ENCODE data around the gene ZC3H12C. TPM values are rescaled to one million over a fixed set of nuclear protein-coding genes. Genes with fewer than 3 reads are reported as not detected.

Gene ZC3H12C
- total and polyA plus RNA-seq, 10 of the 15 experiments (the other 5 are each of a cell fraction or from before 2014, with no cell fraction given): 0.31 to 31.0 (median 3.7) TPM

DNA sequence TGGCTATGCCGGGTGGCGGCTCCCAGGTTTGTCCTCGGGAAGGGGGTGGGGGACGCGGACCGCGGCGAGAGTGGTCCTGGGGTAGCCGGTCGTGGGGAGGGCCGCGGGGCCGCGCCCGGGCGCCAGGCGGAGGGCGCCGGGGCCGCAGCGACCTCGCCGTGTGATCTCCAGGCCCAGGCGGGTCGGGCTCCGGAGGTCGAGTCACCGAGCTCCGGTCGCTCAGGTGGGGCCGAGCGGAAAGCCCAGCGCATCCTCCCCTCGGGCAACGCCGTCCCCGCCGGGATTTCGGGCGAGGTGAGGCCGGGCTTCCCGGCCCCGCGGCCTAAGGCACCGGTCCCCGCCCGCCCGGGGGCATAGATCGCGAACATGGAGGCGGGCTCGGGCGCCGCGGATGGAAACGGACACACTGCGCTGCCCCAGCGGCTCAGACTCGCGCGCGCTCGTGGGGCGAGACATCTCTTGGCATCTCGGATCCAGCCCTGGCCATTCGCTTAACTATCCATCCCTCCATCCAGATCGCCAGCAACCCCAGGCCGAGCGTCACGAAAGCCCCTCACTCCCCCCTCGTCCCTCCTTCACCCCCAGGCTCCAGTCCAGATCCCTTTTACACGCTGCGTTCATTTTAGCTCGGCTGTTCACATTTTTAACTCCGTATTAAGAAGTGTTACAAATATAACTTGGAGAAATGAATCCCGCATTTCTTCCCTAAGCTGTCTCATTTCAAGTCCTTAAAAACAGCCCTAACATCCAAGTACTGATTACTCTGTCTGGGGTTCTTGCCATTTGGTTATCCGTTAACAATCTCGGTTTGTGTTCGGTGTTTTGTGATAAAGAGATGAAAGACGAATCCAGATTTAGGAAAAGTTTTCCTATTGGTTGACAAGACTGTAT is 460 bp downstream of the ZC3H12C start (continued):
- TF ChIP-seq, protein P1, sequence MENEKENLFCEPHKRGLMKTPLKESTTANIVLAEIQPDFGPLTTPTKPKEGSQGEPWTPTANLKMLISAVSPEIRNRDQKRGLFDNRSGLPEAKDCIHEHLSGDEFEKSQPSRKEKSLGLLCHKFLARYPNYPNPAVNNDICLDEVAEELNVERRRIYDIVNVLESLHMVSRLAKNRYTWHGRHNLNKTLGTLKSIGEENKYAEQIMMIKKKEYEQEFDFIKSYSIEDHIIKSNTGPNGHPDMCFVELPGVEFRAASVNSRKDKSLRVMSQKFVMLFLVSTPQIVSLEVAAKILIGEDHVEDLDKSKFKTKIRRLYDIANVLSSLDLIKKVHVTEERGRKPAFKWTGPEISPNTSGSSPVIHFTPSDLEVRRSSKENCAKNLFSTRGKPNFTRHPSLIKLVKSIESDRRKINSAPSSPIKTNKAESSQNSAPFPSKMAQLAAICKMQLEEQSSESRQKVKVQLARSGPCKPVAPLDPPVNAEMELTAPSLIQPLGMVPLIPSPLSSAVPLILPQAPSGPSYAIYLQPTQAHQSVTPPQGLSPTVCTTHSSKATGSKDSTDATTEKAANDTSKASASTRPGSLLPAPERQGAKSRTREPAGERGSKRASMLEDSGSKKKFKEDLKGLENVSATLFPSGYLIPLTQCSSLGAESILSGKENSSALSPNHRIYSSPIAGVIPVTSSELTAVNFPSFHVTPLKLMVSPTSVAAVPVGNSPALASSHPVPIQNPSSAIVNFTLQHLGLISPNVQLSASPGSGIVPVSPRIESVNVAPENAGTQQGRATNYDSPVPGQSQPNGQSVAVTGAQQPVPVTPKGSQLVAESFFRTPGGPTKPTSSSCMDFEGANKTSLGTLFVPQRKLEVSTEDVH (IDR thresholded peaks at IDR 0.05; ENCODE audit: low read depth, partially characterized antibody): no peak
- TF ChIP-seq, protein P2, sequence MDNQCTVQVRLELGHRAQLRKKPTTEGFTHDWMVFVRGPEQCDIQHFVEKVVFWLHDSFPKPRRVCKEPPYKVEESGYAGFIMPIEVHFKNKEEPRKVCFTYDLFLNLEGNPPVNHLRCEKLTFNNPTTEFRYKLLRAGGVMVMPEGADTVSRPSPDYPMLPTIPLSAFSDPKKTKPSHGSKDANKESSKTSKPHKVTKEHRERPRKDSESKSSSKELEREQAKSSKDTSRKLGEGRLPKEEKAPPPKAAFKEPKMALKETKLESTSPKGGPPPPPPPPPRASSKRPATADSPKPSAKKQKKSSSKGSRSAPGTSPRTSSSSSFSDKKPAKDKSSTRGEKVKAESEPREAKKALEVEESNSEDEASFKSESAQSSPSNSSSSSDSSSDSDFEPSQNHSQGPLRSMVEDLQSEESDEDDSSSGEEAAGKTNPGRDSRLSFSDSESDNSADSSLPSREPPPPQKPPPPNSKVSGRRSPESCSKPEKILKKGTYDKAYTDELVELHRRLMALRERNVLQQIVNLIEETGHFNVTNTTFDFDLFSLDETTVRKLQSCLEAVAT (IDR thresholded peaks at IDR 0.05): peak; percentile 97
- TF ChIP-seq, protein P3, sequence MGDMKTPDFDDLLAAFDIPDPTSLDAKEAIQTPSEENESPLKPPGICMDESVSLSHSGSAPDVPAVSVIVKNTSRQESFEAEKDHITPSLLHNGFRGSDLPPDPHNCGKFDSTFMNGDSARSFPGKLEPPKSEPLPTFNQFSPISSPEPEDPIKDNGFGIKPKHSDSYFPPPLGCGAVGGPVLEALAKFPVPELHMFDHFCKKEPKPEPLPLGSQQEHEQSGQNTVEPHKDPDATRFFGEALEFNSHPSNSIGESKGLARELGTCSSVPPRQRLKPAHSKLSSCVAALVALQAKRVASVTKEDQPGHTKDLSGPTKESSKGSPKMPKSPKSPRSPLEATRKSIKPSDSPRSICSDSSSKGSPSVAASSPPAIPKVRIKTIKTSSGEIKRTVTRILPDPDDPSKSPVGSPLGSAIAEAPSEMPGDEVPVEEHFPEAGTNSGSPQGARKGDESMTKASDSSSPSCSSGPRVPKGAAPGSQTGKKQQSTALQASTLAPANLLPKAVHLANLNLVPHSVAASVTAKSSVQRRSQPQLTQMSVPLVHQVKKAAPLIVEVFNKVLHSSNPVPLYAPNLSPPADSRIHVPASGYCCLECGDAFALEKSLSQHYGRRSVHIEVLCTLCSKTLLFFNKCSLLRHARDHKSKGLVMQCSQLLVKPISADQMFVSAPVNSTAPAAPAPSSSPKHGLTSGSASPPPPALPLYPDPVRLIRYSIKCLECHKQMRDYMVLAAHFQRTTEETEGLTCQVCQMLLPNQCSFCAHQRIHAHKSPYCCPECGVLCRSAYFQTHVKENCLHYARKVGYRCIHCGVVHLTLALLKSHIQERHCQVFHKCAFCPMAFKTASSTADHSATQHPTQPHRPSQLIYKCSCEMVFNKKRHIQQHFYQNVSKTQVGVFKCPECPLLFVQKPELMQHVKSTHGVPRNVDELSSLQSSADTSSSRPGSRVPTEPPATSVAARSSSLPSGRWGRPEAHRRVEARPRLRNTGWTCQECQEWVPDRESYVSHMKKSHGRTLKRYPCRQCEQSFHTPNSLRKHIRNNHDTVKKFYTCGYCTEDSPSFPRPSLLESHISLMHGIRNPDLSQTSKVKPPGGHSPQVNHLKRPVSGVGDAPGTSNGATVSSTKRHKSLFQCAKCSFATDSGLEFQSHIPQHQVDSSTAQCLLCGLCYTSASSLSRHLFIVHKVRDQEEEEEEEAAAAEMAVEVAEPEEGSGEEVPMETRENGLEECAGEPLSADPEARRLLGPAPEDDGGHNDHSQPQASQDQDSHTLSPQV (IDR thresholded peaks at IDR 0.05): no peak
- TF ChIP-seq RBBP5 (conservative IDR thresholded peaks at IDR 0.05) (no peak), SMC3 (IDR thresholded peaks at IDR 0.05; ENCODE audit: borderline replicate concordance, low read length) (no peak; the same call in 1 of the 2 replicates), SREBF2 (IDR thresholded peaks at IDR 0.05; ENCODE audit: low read length) (no peak), ZBED1 (IDR thresholded peaks at IDR 0.05; ENCODE audit: borderline replicate concordance) (no peak), BRCA1 (IDR thresholded peaks at IDR 0.05; ENCODE audit: low read depth, low read length) (no peak), POU2F2 (IDR thresholded peaks at IDR 0.05; ENCODE audit: borderline replicate concordance, low read depth, low read length) (peak; percentile 27; the same call in 1 of the 3 replicates), ESRRA (IDR thresholded peaks at IDR 0.05; ENCODE audit: low read length) (no peak), PML (IDR thresholded peaks at IDR 0.05; ENCODE audit: low read length) (no peak), MYB (IDR thresholded peaks at IDR 0.05; ENCODE audit: borderline replicate concordance, low read depth, low read length) (no peak), HDGF (IDR thresholded peaks at IDR 0.05) (peak; percentile 78), GABPA (IDR thresholded peaks at IDR 0.05; ENCODE audit: low read depth) (no peak), STAT3 (IDR thresholded peaks at IDR 0.05; ENCODE audit: low read depth, low read length) (no peak), RFX5 (IDR thresholded peaks at IDR 0.05; ENCODE audit: low read depth, low read length) (no peak), ZNF217 (IDR thresholded peaks at IDR 0.05) (no peak)
- TF ChIP-seq, protein P4, sequence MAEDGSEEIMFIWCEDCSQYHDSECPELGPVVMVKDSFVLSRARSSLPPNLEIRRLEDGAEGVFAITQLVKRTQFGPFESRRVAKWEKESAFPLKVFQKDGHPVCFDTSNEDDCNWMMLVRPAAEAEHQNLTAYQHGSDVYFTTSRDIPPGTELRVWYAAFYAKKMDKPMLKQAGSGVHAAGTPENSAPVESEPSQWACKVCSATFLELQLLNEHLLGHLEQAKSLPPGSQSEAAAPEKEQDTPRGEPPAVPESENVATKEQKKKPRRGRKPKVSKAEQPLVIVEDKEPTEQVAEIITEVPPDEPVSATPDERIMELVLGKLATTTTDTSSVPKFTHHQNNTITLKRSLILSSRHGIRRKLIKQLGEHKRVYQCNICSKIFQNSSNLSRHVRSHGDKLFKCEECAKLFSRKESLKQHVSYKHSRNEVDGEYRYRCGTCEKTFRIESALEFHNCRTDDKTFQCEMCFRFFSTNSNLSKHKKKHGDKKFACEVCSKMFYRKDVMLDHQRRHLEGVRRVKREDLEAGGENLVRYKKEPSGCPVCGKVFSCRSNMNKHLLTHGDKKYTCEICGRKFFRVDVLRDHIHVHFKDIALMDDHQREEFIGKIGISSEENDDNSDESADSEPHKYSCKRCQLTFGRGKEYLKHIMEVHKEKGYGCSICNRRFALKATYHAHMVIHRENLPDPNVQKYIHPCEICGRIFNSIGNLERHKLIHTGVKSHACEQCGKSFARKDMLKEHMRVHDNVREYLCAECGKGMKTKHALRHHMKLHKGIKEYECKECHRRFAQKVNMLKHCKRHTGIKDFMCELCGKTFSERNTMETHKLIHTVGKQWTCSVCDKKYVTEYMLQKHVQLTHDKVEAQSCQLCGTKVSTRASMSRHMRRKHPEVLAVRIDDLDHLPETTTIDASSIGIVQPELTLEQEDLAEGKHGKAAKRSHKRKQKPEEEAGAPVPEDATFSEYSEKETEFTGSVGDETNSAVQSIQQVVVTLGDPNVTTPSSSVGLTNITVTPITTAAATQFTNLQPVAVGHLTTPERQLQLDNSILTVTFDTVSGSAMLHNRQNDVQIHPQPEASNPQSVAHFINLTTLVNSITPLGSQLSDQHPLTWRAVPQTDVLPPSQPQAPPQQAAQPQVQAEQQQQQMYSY (CRISPR knock-in tag; IDR thresholded peaks at IDR 0.05): no peak
